Ammon's horn (tissue), 1 donor: ENCODE measurements around the gene KRT28.
"Not testable (repeated sequence)": the region's sequence is repeated elsewhere in the genome, so short reads cannot be mapped to it uniquely, and the experiment has no call there.

Experiments used
- DNase-seq: peaks from one replicate; pipeline ENCODE4 v3.0.0-alpha.2; 2016; ENCODE audit warnings: low spot score

The KRT28 gene

DNA sequence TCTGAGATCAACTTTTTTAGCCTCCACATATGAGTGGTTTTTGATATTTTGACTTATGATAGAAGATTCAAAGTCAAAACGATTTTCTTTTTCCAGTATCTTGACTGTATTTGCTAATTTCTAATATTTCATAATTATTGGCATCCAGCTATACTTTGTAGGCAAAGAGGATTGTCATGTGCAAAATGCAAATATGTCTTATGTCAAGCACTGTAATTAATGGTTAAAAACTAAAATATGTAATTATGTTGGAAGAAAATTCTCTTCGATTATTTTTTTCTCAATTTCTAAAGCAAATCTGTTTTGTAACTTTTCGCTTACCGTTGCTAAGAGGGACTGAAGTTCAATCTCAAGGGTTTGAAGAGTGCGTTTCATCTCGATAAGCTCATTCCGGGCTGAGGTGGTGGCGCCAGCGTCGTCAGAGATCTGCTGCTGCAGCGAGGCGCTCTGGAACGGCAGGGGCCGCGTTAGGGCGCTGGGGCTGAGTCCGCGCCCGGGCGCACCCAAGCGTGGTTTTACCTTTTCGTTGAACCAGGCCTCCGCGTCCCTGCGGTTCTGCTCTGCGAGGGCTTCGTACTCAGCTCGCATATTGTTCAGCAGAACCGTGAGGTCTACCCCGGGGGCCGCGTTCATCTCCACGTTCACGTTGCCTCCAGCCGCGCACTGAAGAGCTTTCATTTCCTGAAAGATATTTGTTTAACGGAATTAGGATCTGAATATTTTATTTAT, 20.4 kb downstream of the KRT28 start:
- no peak for DNase-seq

DNA sequence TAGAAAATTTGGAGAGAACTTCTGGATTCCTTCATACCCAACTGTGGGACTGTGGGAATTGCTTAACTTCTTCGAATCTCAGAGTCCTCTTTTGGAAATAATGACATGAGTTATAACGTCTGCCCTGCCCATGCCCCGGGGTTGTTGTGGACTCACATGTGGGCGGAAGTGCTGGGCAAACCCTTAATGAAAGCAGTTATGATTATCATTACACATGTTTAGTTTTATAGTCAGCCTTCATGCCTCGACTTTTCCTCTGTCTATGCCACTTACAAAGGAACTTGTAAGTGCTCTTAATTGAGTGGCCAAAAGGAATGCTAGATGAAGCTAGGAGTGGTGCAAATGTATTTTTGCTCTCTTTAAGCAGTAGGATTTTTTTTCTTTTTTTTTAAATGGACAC, 21.3 kb downstream of the KRT28 start:
- DNase-seq, result no peak

DNA sequence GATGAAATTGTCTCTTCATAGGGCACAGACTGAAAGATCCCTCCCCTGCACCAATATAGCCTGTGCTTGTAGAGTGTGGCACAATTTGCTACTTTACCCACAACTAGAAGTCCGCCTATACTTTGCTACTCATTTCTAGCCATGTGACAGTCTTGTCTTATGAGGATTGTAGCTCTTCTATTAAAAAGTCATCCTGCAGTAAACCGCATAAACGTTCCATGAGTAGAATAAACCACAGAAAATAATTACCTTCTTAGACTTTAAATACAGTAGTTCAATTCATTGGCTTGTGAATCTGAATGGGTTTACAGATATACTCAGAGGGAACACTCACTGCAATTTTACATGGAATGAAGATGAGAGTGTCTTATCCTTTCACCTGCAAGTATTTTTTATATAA, 21.8 kb downstream of the KRT28 start:
- no peak for DNase-seq

DNA sequence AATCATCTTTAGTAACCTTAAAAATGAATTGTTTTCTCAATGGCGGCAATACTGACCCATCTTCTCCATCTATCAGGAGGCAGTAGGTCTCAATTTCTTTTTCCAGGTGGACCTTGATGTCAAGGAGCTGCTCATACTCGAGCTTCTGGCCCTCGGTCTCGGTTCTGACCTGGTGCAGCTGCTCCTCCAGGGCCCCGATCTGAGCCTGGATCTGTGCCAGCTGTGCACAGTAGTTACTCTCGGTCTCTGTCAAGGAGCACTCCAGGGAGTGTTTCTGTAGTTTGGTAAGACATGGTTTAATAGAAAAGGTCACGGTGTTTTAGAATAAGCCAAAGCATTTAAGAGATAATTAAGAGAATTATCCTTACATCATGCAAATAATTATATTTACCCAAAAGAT, 22.3 kb downstream of the KRT28 start:
- DNase-seq, result no peak

DNA sequence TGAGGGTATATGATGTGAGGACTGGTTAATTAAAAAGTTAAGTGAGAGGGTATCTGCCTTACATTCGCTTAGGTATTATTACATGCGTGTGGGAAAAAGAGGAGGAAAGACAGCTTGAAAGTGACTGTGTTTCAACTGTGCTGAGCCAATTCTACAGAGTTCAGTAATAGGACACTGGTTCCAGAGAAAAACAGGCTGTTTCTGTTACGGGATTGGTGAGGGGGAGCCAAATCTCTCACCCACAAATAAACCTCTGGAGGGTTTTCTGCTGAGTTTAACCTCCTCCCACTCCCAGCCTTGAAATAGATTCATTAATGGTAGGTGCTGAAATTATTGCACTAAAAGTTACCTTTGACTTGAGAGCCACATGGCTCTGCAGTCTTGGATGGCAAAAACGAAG, 23.8 kb downstream of the KRT28 start:
- DNase-seq, result no peak

DNA sequence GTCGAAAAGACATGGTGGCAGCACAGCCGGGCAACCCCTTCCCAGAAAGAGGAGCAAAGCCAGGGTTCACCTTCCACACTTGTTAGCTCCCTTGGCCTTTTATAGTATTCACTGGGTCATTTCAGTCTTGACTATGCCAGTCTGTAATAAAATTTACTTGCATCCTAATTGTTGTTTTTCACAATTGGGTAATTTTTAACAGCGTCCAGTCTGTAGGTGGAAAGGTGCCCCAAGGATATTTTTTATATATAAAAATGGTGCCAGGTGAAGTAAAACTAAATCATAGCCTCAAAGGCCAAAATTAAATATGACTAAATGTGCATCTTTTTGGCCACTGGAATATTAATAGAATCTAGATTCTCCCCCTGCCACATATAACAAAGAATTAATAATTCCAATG, 27.7 kb downstream of the KRT28 start, which contains the start of gene KRT26:
Gene KRT26 (minus strand): TSS at position 101 of the 400 bp plus-strand sequence. CDS start 88 bp downstream, at position 13.
- no peak for DNase-seq

DNA sequence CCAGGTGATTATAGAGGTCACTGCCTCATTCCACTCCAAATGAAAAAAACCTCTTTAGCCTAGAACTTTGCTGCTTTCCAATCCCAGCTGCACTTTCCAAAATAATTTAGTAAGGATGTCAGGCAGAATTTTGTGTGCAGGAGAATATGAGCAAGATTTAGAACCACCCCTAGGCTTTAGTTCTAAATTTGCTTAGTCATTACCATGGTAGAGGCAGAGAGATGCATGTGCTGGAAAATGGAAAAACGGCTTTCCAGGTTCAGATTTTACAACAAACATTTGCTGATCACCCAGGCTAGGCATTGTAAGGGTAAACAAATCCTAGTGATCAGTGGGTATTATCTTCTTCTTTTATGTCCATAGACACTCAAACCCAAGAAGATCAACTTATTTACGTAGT, 34.1 kb downstream of the KRT28 start:
- no peak for DNase-seq

DNA sequence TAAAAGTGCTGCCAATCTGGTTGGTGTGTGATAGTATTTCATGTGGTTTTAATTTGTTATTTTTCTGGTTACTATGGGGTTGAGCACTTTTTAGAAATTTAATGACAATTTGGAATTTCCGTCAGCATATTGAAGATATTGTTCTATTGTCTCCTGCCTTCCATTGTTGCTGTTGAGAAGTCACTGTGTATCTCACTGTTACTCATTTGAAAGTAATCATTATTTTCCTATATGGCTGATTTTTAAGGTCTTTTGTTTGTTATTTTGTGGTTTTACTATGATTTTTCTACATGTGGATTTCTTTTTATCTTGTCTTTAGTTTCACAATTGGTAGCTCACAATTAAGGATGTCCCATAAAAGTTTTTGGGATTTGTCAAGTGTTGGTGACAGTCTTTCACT, 36.0 kb downstream of the KRT28 start:
- DNase-seq, result no peak

DNA sequence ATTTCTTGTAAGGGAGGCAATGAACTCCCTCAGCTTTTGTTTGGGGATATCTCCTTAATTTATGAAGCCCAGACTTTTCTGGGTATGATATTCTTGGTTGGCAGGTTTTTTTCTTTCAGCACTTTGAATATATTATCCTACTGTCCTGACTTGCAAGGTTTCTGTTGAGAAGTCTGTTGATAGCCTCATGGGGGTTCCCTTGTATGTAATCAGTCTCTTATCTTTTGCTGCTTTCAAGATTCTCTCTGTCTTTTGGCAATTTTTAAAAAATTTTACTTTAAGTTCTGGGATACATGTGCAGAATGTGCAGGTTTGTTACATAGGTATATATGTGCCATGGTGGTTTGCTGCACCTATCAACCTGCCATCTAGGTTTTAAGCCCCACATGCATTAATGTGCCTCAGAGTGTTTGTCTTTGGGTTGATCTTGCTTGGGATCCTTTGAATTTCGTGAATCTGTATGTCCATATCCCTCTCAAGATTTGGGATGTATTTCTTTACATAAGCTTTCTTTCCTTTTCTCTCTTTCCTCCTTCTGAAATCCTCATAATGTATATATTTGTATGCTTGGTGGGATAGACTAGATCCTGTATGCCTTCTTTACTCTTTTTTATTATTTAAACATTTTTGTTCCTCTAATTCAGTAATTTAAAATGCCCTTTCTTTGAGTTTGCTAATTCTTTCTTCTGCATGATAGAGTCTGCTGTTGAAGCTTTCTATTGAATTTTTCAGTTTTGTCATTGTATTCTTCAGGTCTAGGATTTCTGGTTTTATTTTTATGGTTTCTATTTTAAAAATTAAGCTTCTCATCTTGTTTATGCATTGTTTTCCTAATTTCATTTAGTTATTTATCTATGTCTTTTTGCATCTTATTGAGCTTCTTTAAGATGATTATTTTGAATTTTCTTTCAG, 39.4 kb downstream of the KRT28 start:
- DNase-seq, result no peak

DNA sequence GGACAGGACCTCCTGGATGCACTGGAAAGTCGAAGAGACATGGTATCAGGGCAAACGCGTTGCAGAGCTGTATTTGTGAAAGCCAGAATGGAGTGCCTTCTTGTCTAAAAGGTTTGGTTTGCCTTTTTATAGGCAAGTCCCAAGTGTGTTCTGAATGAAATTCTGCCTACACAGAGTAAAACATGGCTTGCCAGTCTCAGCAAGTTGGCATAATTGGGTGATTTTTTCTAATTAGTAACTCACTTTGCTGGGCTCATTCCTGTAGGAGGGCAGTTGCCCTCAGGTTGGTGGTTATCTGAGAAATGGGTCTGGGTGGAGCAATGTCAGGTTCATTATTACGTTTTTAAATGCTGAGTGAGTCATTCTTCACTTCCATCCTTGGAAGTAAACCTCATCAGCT, 44.5 kb downstream of the KRT28 start, which contains the start of gene KRT25:
Gene KRT25 (minus strand): TSS at position 101 of the 400 bp plus-strand sequence. CDS start 60 bp downstream, at position 41.
- no peak for DNase-seq

DNA sequence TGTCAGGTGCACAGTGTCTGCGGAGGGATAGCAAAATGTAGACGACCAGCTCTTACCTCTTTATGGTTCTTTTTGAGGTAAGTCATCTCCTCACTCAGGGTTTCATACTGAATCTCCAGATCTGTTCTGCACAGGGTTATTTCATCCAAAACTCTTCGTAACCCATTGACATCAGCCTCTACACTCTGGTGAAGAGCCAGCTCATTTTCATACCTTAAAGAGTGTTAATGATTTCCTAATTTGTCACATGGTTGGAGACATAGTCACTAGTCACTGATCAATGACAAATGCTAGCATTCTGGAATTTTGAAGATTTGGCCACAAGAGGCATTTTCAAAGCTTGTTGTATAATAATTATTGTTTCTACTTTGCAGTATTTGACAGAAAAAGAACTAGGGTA, 46.0 kb downstream of the KRT28 start:
- DNase-seq, result no peak

DNA sequence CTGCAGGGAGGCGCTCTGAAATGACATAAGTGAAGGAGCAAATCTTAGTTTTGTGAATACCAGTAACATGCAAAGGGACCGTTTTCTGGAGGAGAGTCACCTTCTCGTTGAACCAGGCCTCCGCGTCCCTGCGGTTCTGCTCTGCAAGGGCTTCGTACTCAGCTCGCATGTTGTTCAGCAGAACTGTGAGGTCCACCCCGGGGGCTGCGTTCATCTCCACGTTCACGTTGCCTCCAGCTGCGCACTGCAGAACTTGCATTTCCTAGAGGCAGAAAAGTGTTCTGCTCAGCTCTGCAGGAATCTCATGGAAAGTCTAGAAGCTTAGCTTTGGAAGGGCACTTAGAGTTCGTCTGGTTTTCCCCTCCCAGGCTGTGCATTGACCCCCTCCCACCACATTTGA, 48.7 kb downstream of the KRT28 start:
- no peak for DNase-seq

DNA sequence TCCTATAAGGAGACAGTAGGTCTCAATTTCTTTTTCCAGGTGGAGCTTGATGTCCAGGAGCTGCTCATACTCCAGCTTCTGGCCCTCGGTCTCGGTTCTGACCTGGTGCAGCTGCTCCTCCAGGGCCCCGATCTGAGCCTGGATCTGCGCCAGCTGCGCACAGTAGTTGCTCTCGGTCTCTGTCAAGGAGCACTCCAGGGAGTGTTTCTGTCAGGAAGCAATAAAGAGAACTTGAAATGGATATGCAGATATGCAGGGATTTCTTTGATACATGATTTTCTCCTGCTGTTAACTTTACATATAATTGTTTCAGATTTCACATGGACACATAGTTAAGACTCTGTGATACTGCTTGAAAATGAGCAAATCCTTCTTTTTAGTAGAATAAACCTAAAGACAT, 49.4 kb downstream of the KRT28 start:
- DNase-seq, result no peak

DNA sequence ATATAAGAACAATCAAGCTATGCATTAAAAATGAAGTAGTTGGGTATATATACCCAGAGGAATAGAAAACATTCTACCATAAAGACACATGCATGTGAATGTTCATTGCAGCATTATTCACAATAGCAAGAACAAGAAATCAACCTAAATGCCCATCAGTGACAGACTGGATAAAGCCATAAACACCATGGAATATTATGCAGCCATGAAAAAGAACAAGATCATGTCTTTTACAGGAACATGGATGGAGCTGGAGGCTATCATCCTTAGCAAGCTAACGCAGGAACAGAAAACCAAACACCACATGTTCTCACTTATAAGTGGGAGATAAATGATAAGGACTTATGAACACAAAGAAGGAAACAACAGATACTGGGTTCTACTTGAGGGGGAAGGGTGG, 51.1 kb downstream of the KRT28 start:
- DNase-seq, result not testable (repeated sequence)
